ENCODE measurements around the gene CFAP77.
"Not testable (repeated sequence)": the region's sequence is repeated elsewhere in the genome, so short reads cannot be mapped to it uniquely, and the experiment has no call there.

CFAP77 gene

DNA sequence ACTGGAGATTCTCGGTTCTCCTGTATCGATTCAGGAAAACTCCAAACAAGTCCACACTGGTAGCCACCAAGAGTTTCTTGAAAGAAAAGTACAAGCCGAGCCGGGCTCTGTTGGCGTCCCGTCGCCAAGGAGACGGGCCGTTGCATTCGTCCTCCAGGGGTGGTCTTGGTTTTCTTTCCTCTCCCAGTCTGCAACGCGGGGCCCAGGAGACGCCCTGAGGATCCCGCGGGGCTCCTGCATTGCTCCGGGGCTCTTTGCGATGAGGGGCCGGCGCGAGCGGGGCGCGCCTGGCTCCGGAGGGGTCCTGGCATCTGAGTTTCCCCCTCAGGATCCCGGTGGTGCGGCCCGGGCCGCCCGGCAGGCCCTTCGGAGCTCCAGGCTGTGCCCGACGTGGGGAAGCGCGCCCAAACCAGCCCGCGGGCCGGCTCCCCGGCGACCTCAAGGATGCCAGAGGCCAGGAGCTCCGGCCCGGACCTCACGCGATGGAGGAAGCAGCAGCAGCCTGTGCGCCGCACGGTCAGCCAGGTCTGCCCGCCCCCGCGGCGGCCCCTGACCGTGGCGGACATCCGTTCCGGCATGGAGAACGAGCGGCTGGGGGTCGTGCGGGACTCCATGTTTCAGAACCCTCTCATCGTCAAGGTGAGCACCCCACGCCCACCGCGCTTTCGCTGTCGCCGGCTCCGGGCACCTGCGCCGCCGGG is at the start of gene CFAP77:
TSS of gene CFAP77 (plus strand) at position 384 of the 701 bp plus-strand sequence. CDS start at position 445, 61 bp downstream.
- no peak for DNase-seq

DNA sequence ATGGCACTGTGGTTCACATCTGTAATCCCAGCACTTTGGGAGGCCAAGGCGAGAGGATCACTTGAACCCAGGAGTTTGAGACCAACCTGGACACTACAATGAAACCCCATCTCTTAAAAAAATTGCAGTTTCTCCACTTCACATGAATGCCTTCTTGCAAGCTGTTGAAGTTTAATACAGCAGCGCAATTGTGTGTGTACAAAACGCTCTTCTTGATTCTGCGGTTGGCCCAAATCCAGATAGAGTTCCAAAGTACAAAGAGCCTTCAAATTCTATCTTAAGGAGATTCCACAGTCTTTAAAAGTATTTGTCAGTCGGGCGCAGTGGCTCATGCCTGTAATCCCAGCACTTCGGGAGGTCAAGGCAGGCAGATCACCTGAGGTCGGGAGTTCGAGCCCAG is 45.9 kb upstream of the CFAP77 start:
- no peak for DNase-seq

DNA sequence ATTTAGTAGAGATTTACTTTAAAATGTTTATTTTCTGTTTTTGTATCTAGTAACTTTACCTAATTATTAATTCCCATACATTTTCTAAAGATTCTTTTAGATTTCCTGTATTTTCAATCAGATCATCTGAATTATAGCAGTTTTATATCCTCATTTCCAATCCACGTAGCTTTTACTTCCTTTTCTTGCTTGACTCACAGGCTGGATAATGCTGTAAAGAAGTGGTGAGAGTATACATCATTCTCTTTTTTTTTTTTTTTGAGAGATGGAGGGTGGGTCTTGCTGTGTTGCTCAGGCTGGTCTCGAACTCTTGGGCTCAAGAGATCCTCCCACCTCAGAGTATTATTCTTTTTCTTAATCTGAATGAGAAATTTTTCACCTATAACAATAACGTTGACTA is 44.0 kb upstream of the CFAP77 start:
- DNase-seq = no peak

DNA sequence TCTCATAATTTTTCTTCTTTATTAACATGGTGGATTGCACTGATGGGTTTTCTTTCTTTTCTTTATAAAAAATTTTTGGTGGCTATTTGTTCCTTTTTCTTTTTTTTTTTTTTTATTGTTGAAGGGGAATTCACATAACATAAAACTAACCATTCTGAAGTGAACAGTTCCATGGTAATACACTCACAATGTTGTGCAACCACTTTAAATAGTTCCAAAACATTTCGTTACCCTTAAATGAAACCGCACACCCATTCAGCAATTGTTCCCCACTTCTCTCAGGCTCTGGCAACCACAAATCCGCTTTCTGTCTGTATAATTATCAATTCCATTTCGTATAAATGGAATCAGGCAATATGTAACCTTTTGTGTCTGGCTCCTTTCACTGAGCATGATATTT is 43.5 kb upstream of the CFAP77 start:
- DNase-seq = no peak

GRCh38 chr9:132367613-132368313 is 42.2 kb upstream of the CFAP77 start:
- DNase-seq = no peak

- no peak for DNase-seq
These were observed 40.6 kb upstream of the CFAP77 start for GRCh38 chr9:132369421-132369820.

- DNase-seq = no peak
These were observed 39.4 kb upstream of the CFAP77 start for GRCh38 chr9:132370592-132370991.

- no peak for DNase-seq
These were observed 37.6 kb upstream of the CFAP77 start for GRCh38 chr9:132372177-132373095.

DNA sequence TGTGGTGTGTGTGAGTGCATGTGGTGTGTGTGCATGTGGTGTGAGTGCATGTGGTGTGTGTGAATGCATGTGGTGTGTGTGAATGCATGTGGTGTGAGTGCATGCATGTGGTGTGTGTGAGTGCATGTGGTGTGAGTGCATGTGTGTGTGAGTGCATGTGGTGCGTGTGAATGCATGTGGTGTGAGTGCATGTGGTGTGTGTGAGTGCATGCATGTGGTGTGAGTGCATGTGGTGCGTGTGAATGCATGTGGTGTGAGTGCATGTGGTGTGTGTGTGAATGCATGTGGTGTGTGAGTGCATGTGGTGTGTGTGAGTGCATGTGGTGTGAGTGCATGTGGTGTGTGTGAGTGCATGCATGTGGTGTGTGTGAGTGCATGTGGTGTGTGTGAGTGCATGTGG is 32.2 kb upstream of the CFAP77 start:
- not testable (repeated sequence) for DNase-seq

DNA sequence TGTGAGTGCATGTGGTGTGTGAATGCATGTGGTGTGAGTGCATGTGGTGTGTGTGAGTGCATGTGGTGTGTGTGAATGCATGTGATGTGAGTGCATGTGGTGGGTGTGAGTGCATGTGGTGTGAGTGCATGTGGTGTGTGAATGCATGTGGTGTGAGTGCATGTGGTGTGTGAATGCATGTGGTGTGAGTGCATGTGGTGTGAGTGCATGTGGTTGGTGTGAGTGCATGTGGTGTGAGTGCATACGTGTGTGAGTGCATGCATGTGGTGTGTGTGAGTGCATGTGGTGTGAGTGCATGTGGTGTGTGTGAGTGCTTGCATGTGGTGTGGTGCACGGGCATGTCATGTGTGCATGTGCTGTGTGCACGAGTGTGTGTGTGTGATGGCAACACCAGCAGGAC is 31.6 kb upstream of the CFAP77 start:
- not testable (repeated sequence) for DNase-seq

- no peak for DNase-seq
These were observed 28.0 kb upstream of the CFAP77 start for GRCh38 chr9:132381966-132382541.

DNA sequence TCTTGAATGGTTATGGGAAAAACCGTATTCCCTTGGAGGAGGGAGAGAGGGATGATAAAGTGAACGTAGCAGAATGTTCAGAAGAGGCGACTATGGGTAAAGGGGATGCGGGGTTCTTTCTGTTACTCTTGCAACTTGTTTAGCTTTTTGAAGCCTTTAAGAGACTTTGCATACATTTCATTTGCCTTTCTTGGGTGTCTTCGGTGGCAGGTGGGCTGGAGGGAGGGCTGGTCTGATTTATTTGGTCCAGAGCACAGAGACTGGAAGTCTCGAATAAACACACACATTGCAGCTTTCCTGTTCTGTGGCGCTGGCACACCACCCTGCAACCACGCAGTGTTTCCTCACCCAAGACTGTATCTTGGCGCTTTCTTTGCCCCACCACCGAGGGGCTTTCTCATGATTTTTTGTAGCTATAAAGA is 26.5 kb upstream of the CFAP77 start:
- no peak for DNase-seq

DNA sequence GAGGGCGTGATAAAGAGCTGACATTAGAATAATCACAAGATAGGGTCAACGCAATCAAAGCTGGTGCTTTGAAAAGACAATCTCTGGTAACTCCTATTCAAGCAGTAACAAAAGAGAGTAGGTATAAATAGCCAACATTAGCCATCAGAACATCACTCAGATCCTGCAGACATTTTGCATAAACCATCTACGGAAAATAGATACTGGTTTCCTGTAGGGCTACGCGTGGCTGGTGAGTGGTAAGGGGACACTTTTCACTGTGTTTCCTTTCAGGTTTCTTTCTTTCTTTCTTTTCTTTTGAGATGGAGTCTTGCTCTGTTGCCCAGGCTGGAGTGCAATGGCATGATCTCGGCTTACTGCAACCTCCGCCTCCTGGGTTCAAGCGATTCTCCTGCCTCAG is 25.6 kb upstream of the CFAP77 start:
- no peak for DNase-seq

DNA sequence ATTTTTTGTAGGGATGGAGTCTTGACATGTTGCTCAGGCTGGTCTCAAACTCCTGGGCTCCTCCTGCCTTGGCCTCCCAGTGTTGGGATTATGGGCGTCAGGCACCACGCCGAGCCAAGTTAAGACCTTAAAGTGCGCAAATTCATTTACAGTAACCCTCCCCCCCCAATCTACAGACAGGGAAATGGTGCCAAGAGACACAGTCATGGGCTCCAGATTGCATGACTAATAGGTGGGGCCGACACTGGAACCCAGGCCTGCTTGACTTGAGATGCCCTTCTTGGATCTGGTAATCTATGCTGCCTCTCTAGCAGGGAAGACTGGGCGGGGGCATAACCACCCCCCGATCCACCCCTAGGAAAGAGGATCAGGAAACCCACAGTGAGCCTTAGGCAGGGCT is 22.9 kb upstream of the CFAP77 start:
- no peak for DNase-seq

- DNase-seq = no peak
These were observed 19.0 kb upstream of the CFAP77 start for GRCh38 chr9:132390966-132391365.

- DNase-seq = no peak
These were observed 18.6 kb upstream of the CFAP77 start for GRCh38 chr9:132391449-132391848.

GRCh38 chr9:132395560-132395959 is 14.5 kb upstream of the CFAP77 start:
- DNase-seq = no peak

DNA sequence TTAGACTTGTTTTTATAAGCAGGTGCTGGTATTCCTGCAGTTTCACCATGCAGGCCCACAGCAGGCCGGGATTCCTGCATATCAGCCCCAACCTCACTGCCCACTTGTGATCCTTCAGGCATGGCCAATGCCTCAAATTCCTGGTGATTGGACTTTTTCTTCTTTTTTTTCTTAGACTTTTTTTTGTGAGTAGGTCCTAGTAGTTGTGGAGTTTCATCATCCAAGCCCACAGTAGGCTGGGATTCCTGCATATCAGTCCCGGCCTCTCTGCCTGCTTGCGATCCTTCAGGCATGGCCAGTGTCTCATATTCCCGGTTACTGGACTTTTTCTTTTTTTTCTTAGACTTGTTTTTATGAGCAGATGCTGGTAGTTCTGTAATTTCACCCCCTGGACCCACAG is 8.2 kb upstream of the CFAP77 start:
- DNase-seq = no peak

- no peak for DNase-seq
These were observed 5.7 kb upstream of the CFAP77 start for GRCh38 chr9:132404228-132404881.

- peak; percentile 43 for DNase-seq
These were observed 3.4 kb upstream of the CFAP77 start, which contains the start of gene TTF1 for GRCh38 chr9:132406554-132407122. Gene TTF1, minus strand, starts transcription at chr9:132406840. Its CDS starts 4,019 bp downstream, at chr9:132402821.

DNA sequence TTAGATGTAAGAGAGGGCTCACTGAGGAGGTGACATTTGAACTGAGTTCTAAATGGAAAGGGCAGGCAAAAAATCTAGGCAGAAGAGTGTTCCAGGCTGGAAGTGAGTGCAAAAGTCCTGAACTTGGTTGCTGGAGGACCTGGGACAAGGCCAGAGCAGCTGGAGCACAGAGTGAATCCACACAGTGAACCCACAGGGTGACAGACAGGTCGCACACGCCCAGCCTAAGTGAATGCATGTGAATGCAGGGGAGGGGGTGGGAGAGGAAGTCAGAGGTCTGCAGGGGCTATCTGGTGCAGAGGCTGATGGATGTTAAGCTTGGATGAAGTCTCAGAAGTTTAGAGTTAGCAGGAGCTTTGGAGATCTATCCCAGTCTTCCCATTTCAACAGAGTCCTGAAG is 2.8 kb upstream of the CFAP77 start:
- DNase-seq = no peak

DNA sequence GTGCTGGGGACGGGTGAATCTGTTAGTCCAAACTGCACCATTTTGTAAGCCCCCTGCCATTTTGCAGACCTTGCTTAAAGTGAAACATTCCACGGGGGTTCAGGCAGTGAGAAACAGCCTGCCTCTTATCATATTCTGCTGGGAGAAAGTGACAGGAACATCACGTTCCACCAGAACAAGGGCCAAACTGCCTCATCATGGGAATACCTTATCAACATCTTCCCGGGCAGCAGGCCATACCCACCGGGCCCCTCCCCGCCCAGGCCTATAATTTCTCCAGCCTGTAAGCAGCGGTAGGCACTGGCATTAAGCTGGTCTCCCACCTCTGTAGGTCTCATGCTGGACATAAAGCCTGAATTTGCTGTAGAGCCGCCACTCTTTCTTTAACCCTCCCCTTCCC is 1.5 kb upstream of the CFAP77 start:
- no peak for DNase-seq

Measured in NCI-H1436 treated with DMSO at 0.1 percent for 48 hours (cell line).